Activated T-helper 9 cell treated with anti-CD3 and anti-CD28 coated beads, Interleukin-2, amount 50 U/mL, for 16 hours (primary cell): ENCODE measurements around the gene ERICH6.
A peak's percentile ranks its signal among the peaks of the same experiment; 100 is the strongest.

Experiments used
- DNase-seq: peaks from one replicate; pipeline ENCODE4 v3.0.0-alpha.2; 2020; ENCODE audit warnings: low read depth

The ERICH6 gene

GRCh38 chr3:150736903-150737832, 33.4 kb upstream of the ERICH6 start:
- DNase-seq: no peak

GRCh38 chr3:150736316-150736719, 32.6 kb upstream of the ERICH6 start:
- no peak for DNase-seq

- DNase-seq: no peak
These were observed 31.0 kb upstream of the ERICH6 start for GRCh38 chr3:150734795-150735119.

GRCh38 chr3:150733936-150734794, 30.4 kb upstream of the ERICH6 start:
- DNase-seq: no peak

GRCh38 chr3:150733373-150733935, 29.7 kb upstream of the ERICH6 start:
- DNase-seq: no peak

GRCh38 chr3:150729682-150730360, 26.1 kb upstream of the ERICH6 start:
- no peak for DNase-seq

- no peak for DNase-seq
These were observed 24.2 kb upstream of the ERICH6 start for GRCh38 chr3:150727653-150728502.

- DNase-seq: no peak
These were observed 21.8 kb upstream of the ERICH6 start for GRCh38 chr3:150725548-150725947.

- no peak for DNase-seq
These were observed 20.2 kb upstream of the ERICH6 start for GRCh38 chr3:150723946-150724345.

- no peak for DNase-seq
These were observed 18.5 kb upstream of the ERICH6 start for GRCh38 chr3:150722267-150722666.

- no peak for DNase-seq
These were observed 17.8 kb upstream of the ERICH6 start for GRCh38 chr3:150721285-150722130.

- DNase-seq: no peak
These were observed 16.7 kb upstream of the ERICH6 start for GRCh38 chr3:150720444-150720843.

GRCh38 chr3:150710097-150710496, 6.4 kb upstream of the ERICH6 start:
- DNase-seq: no peak

- peak; percentile 9 for DNase-seq
These were observed 393 bp downstream of the ERICH6 start for GRCh38 chr3:150703299-150703755.

- DNase-seq: no peak
These were observed 4.6 kb downstream of the ERICH6 start for GRCh38 chr3:150699068-150699639.

- DNase-seq: no peak
These were observed 6.1 kb downstream of the ERICH6 start for GRCh38 chr3:150697646-150698045.

- DNase-seq: no peak
These were observed 12.2 kb downstream of the ERICH6 start for GRCh38 chr3:150691414-150692040.

GRCh38 chr3:150687613-150688012, 16.1 kb downstream of the ERICH6 start:
- DNase-seq: no peak

- no peak for DNase-seq
These were observed 20.9 kb downstream of the ERICH6 start for GRCh38 chr3:150682824-150683223.
